NCI-H2107 treated with DMSO at 0.1 percent for 48 hours (cell line): ENCODE results near the gene SLC25A21.

Experiments
- DNase-seq: peaks from one replicate; lab custom pipeline; 2025; ENCODE audit not compliant: unreplicated experiment; lab: John Stamatoyannopoulos, UW

Gene SLC25A21

GRCh38 chr14:36656687-36657398, 515.6 kb downstream of the SLC25A21 start:
- DNase-seq, result no peak

DNA sequence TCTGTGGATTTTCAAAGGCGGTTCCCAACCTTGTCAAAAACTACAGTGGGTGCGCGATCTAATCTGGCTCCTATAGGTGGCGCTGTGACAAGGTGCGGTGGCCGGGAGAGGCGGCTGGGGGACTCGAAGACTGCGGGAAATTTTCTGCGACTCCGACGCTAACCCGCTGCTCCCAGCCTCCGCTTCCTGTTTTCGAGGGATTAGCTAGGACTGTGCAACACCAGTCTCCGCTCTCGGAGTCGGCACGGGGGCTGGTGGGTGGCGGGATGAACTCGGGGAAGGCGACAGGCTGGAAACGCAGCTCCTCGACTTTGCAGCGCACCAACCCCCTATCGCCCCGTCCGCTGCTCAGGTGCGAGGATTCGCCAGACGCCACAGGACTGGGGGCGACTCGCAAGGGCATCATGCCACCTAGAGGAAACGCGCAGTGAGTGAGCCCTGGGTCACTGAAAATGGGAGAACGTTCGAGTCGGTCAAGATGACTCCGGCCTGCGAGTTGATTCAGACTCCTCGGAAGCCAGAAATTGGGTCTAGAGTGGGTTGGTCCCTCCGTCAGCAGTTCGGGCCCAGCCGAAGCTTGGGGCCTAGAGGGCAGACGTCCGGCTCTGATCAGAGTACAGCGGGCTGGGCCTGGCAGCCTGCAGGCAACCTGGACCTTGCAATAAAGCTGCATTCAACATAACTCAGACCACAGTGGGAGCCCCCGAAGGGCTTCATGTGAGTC, 516.3 kb downstream of the SLC25A21 start:
- DNase-seq, result peak; percentile 73

DNA sequence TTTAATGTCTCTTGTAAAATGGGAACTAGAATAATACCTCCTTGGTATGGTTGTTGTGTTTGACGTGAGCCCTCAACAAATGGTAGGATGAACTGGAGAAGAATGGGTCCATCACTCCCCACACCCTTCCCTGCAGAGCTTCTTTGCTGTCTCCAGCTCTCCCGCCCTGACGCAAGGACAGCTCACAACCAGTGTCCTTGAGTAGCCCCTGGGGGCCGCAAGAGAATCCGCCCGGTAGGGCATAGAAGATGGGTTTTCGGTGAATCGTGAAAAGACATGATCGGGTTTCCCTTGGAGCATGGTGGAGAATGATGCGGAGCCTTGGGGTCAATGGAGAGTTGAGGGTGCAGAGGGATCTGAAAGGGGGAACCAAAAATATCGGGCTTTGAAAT, 516.8 kb downstream of the SLC25A21 start:
- DNase-seq, result no peak

- no peak for DNase-seq
Measured at GRCh38 chr14:36654794-36655381, 517.5 kb downstream of the SLC25A21 start.

DNA sequence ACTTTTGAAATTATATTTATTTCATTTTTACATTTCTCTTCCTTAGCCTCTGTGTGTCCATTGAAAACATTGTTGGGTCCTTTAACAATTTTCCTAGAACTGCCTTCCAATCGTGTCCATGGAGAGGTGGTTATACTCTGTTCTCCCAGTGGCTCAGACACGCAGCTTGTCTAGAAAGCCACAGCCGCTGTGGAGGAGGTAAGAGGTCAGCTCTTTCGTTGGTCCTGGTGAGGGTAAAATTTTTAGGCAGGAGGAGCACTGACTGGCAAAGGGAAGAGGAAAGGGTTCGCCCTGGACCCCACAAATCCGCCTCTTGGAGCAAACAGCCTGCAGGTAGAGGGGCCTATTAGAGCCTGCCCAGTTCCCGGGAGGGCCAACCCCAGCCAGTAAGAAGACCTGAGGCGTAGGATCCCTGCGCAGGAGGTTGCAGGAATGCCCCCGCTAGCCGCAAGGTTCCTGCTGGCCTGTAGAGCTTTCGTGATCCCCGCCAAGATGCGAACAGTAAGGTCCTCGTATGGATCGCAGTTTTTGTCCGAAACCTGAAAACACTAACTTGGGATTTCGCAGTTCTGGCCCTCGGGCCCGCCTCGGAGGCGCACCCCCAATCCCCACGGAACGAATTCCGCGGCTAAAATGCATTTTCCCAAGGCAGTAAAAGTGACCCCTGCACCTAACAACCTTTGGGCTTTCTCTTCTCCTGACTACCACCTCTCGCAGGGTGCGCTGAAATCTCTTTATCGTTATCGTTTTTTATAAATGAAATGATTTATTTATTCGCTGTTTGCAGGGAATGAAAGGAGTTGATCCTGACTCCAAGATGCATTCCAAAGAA, 518.2 kb downstream of the SLC25A21 start:
- DNase-seq, result no peak

DNA sequence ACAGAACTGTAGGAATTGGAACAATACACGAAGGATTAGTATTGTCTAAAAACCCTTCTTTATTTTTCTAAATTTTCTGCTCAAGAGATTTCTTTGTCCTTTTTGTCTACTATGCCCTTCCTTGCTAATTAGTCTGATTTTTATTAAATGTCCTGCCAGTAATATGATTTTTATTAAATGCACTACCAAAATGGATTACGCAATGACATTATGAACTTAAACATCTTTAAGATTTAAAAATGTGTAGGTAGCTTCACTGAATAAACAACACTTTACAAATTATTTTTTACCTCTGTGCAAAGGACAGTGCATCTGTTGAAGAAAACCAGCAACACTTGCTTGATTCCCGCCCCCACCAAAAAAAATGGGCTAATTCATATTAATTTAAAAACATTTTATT, 519.0 kb downstream of the SLC25A21 start:
- DNase-seq, result no peak

DNA sequence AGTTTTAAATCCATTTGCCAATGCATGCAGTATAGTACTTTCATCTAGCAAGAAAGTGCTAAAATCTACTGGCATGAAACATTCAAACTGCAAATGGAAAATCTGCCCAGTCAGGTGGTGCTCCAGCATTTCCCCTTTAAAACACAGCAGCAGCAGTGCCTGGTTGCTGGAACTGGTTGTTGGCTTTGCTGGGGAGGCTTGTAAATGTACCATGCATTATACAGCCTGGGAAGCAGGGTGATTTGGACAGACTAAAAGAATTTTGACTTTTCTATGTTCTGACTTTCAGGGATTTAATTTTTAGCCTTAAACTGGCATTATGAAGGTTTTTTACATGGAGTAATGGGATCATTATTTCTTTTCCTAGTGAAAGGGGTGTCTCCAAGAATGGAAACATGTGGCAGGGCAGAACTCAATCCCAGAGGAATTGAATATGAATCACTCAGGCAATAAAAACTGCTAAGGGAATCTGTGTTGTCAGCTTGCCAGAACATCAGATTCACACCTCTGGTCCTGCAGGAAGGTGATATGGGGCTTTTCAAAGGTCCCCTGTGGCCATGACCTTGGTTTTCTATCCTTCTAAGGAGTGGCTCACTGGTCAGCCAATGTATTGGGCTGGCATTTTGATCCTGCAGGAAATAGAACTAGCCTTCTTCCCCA, 519.7 kb downstream of the SLC25A21 start:
- peak; percentile 26 for DNase-seq

DNA sequence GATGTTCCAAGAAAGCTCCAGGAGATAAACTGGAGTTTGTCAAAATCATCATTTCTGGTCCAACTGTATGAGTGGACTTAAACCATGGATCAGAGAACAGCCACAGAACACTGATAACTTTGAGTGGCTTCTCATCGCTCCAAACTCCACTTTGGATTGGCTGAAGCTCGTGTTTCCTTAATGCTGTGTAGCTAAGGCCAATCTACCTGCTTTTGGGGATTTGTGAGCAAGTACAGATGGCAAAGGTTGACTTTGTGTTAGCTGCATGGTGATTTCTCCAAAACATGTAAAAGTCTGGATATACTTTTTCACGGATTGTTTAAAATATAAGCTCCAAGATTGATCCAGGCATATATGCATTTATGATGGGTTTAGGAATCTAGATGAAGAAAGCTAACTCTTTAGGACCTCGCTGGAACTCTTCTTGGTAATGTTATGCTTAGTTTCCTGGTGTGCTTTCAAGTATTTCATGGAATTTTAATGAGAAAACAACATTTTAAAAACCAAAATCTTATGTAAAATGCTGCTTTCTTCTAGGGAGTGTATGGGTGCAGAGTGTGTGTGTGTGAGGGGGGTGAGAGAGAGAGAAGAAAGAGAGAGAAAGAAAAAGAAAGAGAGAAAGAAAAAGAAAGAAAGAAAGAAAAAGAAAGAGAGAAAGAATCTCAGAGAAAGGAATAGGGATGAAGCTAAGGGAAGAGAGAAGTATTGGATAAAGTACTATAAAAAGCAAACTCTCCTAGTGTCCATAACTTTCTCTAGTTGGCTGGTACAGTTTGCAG, 522.3 kb downstream of the SLC25A21 start:
- DNase-seq, result no peak

- DNase-seq, result peak; percentile 91
Measured at GRCh38 chr14:36647824-36648753, 524.3 kb downstream of the SLC25A21 start.

GRCh38 chr14:36647417-36647823, 525.0 kb downstream of the SLC25A21 start:
- no peak for DNase-seq

DNA sequence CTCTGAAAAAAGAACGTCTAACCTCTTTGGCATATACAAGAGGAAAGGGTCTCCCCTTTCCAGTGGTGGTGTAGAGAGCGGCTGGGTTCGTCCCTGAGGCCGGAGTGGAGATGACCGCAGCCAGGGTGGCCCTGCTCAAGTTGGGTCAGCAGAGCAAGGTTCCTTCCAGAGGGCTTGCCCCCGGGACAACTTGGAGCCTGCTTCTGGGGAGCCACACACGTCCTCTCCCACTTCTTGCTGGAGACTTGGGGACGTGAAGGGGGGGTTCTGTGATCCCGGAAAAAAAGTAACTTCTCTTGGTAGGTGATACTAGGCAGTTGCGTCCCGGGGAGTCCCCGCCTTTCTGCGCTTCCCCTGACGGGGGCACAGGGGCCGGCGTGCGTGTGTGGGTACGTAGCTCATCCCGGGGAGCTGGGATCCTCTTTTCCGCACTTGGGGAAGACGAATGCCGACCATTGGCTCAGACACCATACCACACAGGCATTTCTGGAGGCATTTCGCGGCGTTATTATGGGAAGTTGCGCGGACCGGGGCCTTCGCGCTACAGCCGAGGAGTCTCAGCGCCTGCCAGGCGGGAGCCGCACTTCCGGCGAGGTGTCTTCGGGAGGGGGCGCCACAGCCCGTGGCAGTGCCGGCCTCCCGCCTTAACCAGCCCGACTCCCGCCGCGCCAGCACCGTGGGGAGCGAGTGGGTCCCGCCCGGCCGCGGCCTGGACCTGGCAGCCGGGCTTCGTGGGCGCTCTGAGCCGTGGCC, 525.6 kb downstream of the SLC25A21 start:
- peak; percentile 50 for DNase-seq

GRCh38 chr14:36633580-36633979, 538.8 kb downstream of the SLC25A21 start:
- no peak for DNase-seq
